Breast epithelium (tissue), 3 donors: ENCODE measurements around the gene ZNF830.

Experiments
- CTCF ChIP-seq, 3 donors: fragments of 450-650 bp; IDR thresholded peaks; one replicate each; pipeline ENCODE4 v1.5.1; 2016 to 2017; ENCODE audit warnings: antibody characterized with exemption in 3 of 3, mild to moderate bottlenecking in 3 of 3, moderate library complexity in 3 of 3
- POLR2A ChIP-seq: fragments of 450-650 bp; IDR thresholded peaks from one replicate; pipeline ENCODE4 v1.6.1; 2016; ENCODE audit warnings: antibody characterized with exemption, mild to moderate bottlenecking, moderate library complexity
- POLR2AphosphoS5 ChIP-seq, 3 donors: sonication (generic); formaldehyde crosslinking; IDR thresholded peaks; one replicate each; pipeline ENCODE4 v1.6.1; 2017; ENCODE audit warnings: antibody characterized with exemption in 3 of 3

- TF ChIP-seq CTCF (IDR thresholded peaks at IDR 0.05) = no peak
- no peak for TF ChIP-seq POLR2A
- peak in 1 of 3 donors; percentile 26 for TF ChIP-seq POLR2AphosphoS5 (IDR thresholded peaks at IDR 0.05)
These were observed 18.5 kb downstream of the ZNF830 start for GRCh38 chr17:34979650-34980352.
